ENCODE results near the gene DBNL.

DBNL gene

GRCh38 chr7:44098092-44099068 lies 53.9 kb downstream of the DBNL start:
- no peak for DNase-seq (ENCODE audit: low read depth in 3 of 3)

GRCh38 chr7:44099669-44100068 lies 55.2 kb downstream of the DBNL start:
- DNase-seq (ENCODE audit: low read depth in 3 of 3): no peak

- DNase-seq (ENCODE audit: low read depth in 3 of 3): no peak
Observed at GRCh38 chr7:44100458-44101302, 56.2 kb downstream of the DBNL start.

- no peak for DNase-seq (ENCODE audit: low read depth in 3 of 3)
Observed at GRCh38 chr7:44101303-44101965, 56.9 kb downstream of the DBNL start.

- no peak for DNase-seq (ENCODE audit: low read depth in 3 of 3)
Observed at GRCh38 chr7:44101966-44102845, 57.7 kb downstream of the DBNL start.

- DNase-seq (ENCODE audit: low read depth in 3 of 3): no peak
Observed at GRCh38 chr7:44102846-44103565, 58.5 kb downstream of the DBNL start.

- no peak for DNase-seq (ENCODE audit: low read depth in 3 of 3)
Observed at GRCh38 chr7:44103566-44103922, 59.0 kb downstream of the DBNL start.

GRCh38 chr7:44103923-44104859 lies 59.7 kb downstream of the DBNL start, which contains the start of gene AEBP1:
Gene AEBP1, plus strand, starts transcription at chr7:44104345. Its CDS starts 321 bp downstream, at chr7:44104666.
- no peak for DNase-seq (ENCODE audit: low read depth in 3 of 3)

GRCh38 chr7:44104860-44105771 lies 60.6 kb downstream of the DBNL start:
- no peak for DNase-seq (ENCODE audit: low read depth in 3 of 3)

GRCh38 chr7:44105832-44106231 lies 61.3 kb downstream of the DBNL start:
- no peak for DNase-seq (ENCODE audit: low read depth in 3 of 3)

GRCh38 chr7:44106311-44107065 lies 62.0 kb downstream of the DBNL start:
- DNase-seq (ENCODE audit: low read depth in 3 of 3): no peak

- DNase-seq (ENCODE audit: low read depth in 3 of 3): no peak
Observed at GRCh38 chr7:44107116-44107960, 62.8 kb downstream of the DBNL start.

GRCh38 chr7:44107961-44108767 lies 63.7 kb downstream of the DBNL start:
- DNase-seq (ENCODE audit: low read depth in 3 of 3): no peak

- DNase-seq (ENCODE audit: low read depth in 3 of 3): no peak
Observed at GRCh38 chr7:44108768-44109750, 64.6 kb downstream of the DBNL start.

Measured in stimulated activated CD4-positive, alpha-beta T cell treated with anti-CD3 and anti-CD28 coated beads, TNF-alpha, amount 100 ng/mL, for 48 hours (primary cell).